Measurements from ENCODE around the gene TIMM17A.
A peak's percentile ranks its signal among the peaks of the same experiment; 100 is the strongest.
"Not testable (repeated sequence)": the region's sequence is repeated elsewhere in the genome, so short reads cannot be mapped to it uniquely, and the experiment has no call there.

The TIMM17A gene

GRCh38 chr1:201954263-201955008 lies 867 bp upstream of the TIMM17A start:
- no peak for DNase-seq (ENCODE audit: low spot score)
- ChIA-PET CTCF (interaction anchor here (0.5 to 1.0 kb wide), 4 partner anchors 15 to 69 kb away, joined by 3 to 7 read pairs (median 3); no protein-coding TSS in a partner anchor), POLR2A (ENCODE audit: low non-redundant PET) (interaction anchor here (0.6 to 1.5 kb wide), 6 partner anchors 10 to 68 kb away, joined by 3 to 15 read pairs (median 7); no protein-coding TSS in a partner anchor)
- TF ChIP-seq CTCF (conservative IDR thresholded peaks at IDR 0.05; ENCODE audit: low read depth): no peak
- H3K27ac ChIP-seq: peak overlapping the region; percentile 71

- ChIA-PET POLR2A (ENCODE audit: low non-redundant PET) (interaction anchor here (0.6 to 1.5 kb wide), 2 partner anchors 10 to 69 kb away, joined by 3 to 5 read pairs; partner anchors contain the start of gene LMOD1), CTCF (interaction anchor here (0.7 kb wide), 1 partner anchor 62 kb away, joined by 3 read pairs; no protein-coding TSS in a partner anchor)
- DNase-seq (ENCODE audit: low spot score): no peak
- TF ChIP-seq CTCF (conservative IDR thresholded peaks at IDR 0.05; ENCODE audit: low read depth): no peak
- peak overlapping the region; percentile 71 for H3K27ac ChIP-seq
Observed at GRCh38 chr1:201955729-201956143, 433 bp downstream of the TIMM17A start.

GRCh38 chr1:201958348-201958747 lies 3.0 kb downstream of the TIMM17A start:
- H3K27ac ChIP-seq: no peak overlapping the region
- ChIA-PET CTCF (interaction anchor here (1.4 to 1.6 kb wide), 2 partner anchors 62 to 177 kb away, joined by 5 to 6 read pairs; no protein-coding TSS in a partner anchor), POLR2A (ENCODE audit: low non-redundant PET) (no interaction called here)
- no peak for TF ChIP-seq CTCF (conservative IDR thresholded peaks at IDR 0.05; ENCODE audit: low read depth)
- no peak for DNase-seq (ENCODE audit: low spot score)

DNA sequence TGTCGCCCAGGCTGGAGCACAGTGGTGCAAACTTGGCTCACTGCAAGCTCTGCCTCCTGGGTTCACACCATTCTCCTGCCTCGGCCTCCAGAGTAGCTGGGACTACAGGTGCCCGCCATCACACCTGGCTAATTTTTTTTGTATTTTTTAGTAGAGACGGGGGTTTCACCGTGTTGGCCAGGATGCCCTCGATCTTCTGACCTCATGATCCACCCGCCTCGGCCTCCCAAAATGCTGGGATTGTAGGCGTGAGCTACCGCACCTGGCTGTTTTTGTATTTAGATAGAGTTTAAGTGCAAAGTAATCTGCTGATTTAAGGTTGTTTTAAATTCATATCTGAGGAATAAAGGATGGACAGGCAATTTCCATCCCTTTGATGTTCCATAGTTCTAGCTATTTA lies 7.1 kb downstream of the TIMM17A start:
- ChIA-PET CTCF (interaction anchor here (1.0 to 3.2 kb wide), 3 partner anchors 10 to 173 kb away, joined by 3 to 21 read pairs (median 3); no protein-coding TSS in a partner anchor), POLR2A (ENCODE audit: low non-redundant PET) (interaction anchor here (0.6 kb wide), 1 partner anchor 10 kb away, joined by 3 read pairs; no protein-coding TSS in a partner anchor)
- H3K27ac ChIP-seq; DNase-seq (ENCODE audit: low spot score): not testable (repeated sequence)

DNA sequence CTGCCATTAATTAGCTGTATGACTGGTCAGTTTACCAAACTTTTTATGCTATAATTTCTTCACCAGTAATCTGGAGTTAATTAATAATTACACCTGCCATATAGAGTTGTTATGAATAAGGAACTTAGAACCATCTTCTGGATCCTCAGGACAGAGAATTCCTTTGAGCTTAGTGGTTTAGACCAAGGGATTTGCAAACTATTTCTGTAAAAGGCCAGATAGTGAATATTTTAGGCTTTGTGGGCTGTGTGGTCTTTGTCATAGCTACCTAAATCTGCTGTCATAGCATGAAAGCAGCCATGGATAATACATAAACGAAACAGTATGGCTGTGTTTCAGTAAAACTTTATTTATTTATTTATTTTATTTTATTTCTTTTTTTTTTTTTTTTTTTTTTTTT lies 9.0 kb downstream of the TIMM17A start:
- H3K27ac ChIP-seq: no peak overlapping the region
- CTCF ChIA-PET: interaction anchor here (0.9 kb wide), 1 partner anchor 72 kb away, joined by 3 read pairs; no protein-coding TSS in a partner anchor
- POLR2A ChIA-PET (ENCODE audit: low non-redundant PET): interaction anchor here (0.6 kb wide), 1 partner anchor 10 kb away, joined by 15 read pairs; no protein-coding TSS in a partner anchor
- TF ChIP-seq CTCF (conservative IDR thresholded peaks at IDR 0.05; ENCODE audit: low read depth): no peak
- DNase-seq (ENCODE audit: low spot score): no peak

GRCh38 chr1:201966171-201966570 lies 10.9 kb downstream of the TIMM17A start:
- POLR2A ChIA-PET (ENCODE audit: low non-redundant PET): no interaction called here
- TF ChIP-seq CTCF (conservative IDR thresholded peaks at IDR 0.05; ENCODE audit: low read depth): no peak
- no peak for DNase-seq (ENCODE audit: low spot score)
- H3K27ac ChIP-seq: no peak overlapping the region
- CTCF ChIA-PET: interaction anchor here (0.7 to 2.2 kb wide), 3 partner anchors 22 to 152 kb away, joined by 3 to 8 read pairs (median 3); no protein-coding TSS in a partner anchor
